HG02884 (cell line): Measurements from ENCODE around the gene HMGB4.

ENCODE experiments used
- ATAC-seq: cut with Tn5 transposase; IDR thresholded peaks from one replicate; pipeline ENCODE4 v1.9.1; 2021; ENCODE audit warnings: mild to moderate bottlenecking, moderate library complexity; ENCODE audit not compliant: unreplicated experiment

Gene HMGB4, protein sequence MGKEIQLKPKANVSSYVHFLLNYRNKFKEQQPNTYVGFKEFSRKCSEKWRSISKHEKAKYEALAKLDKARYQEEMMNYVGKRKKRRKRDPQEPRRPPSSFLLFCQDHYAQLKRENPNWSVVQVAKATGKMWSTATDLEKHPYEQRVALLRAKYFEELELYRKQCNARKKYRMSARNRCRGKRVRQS

DNA sequence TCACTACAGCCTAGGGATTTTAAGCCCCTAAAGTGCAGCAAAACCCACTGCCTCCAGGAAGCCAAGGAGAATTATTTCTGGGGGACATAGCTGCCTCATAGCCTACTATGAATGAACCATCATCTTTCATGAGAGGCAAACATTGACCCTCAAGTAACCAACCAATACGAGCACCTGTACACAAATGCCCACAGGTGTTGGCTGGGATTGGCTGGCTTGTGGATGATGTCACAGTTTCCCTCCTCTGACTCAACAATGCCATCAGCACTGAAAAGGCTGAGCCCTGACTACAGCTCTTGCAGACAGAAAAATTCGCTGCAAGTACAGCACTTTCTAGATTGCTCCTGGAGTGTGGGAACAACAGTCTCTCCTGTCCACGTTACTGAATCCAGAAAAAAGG, at the start of gene HMGB4:
Gene HMGB4 (plus strand): TSS at position 301 of the 400 bp plus-strand sequence. CDS start 113 bp downstream, outside the sequence.
- ATAC-seq = no peak

DNA sequence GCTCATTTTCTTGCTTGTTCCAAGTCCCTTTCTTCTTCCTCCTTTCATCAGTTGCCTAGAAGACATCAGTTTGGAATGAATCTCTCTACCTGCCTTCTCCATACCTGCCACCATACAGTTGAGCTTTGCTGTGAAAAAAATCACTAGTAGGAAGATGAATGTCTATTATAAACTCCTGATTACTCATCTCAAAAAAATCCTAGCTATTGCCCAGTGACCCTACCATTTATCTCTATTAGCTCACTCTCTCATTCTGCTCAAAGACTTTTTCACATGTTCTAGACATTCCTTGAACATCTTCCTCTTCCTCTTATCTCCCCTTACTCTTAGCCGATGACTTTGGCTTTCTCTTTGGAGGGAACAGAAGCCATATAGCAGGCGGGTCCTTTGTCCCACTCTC, 49.7 kb upstream of the HMGB4 start:
- ATAC-seq = no peak

DNA sequence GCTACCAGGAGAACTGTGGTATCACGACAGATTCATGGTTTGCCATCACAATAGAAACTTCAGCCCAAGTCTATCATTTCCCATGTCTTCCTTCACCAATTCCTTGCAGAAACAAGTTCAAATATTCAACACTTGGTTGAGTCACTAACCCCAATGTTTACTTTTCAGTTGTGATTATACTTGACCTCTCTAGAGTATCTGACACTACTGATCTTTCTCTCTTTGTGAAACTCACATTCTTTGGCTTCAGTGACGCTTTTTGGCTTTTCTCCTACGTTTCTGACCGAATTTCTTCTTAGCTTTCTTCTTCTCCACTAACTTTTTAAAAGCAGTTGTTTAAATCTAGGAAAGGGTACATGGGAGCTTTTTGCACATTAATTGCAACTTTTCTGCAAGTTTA, 48.8 kb upstream of the HMGB4 start:
- ATAC-seq = no peak

DNA sequence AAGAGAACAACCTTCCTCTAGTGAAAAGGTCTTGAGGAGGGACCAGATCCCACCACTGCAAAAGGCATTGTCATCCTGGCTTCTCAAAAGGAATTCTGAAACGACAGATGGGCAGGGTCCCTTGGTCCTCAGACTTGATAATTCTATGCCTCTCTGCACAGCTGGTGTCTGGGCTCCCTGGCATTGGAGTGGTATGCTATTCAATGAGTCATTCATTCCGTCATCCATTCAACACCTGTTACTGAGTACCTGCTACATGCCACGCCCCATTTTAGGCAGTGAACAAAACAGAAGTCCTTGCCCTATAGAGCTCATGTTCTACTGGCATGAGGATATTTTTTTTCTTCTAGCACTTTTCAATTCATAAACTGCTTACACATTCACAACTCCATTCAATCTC, 45.8 kb upstream of the HMGB4 start:
- ATAC-seq = no peak

DNA sequence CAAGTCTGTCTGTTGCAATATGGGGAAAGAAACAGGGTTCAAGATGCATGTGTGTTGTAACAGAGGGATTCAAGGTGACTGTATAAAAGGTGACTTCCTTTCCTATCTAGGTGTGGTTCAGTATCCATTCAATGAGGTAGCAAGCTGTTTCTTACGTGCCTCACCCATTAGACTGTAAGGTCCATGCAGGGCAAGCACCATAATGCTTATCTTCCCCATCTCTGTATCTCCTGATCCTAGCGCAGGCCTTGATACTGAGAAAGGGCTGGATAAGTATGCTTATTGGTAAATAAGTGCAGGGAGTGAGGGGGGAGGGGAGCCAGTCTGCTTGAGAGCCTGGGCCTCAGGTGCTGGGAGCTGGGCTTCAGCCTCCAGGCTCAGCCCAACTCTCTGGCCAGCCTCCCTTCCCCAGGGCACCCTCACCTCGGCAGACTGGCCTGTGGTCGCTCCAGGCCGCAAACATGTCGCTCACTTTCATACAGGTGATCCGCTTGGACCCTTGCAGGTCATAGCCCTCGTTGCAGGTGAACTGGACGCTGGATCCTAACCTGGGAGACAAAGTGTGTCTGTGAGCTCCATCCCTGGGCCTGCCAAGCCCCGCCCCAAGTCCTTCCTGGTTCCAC, 44.5 kb upstream of the HMGB4 start:
- ATAC-seq = no peak

DNA sequence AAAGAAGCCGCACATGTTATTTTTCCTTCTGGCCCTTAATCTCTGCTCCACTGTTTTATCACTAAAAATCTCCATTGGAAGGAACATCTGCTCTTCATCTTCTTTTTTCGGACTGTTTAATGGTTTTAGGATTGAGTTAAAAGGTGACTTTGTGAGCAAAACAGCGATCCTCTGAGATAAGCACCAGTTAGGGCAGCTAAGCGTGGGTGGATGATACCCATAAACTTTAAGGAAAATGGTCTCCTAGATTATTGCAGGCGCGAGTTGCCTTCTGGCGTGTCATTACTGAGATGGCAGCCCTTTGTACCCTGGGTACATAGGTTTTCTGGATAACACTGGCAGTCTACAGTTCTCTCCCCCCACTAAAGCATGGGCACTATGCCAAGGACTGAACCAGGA, 44.0 kb upstream of the HMGB4 start:
- no peak for ATAC-seq

DNA sequence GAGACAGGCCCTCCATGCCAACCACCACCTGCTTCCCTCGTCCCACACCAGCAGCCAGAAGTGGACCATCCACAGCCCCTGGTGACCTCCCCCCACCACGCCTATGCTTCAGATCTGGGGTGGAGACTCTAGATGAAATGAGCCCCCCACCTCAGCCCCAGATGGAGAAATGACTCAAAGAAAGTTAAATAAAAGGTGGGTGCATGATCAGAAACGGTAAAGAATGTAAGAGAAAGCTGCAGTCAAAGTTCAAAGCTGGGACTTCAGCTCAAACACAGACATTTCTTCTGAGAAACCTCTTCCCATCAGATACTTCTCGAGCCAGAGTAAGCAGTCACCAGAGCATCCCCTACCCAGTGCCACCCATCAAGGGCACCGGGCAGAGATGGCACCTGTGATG, 43.1 kb upstream of the HMGB4 start:
- no peak for ATAC-seq

DNA sequence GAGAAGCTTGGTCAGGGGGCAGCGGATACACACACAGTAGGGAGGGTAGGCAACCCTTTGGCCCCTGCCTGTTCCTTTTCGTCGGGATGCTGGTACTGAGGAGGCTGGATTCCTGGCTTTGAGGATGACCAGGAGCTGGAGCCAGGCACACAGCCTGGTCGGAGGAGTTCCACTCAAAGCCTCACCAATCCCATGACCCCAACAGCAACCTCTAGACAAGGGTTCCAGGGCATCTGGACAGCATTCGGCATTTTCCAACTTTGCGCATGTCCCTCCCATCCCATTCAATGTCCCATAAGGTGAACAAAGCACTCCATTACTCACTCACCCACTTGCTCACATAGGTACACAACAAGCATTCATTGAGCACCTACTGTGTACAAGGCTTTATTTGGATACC, 42.6 kb upstream of the HMGB4 start:
- no peak for ATAC-seq

DNA sequence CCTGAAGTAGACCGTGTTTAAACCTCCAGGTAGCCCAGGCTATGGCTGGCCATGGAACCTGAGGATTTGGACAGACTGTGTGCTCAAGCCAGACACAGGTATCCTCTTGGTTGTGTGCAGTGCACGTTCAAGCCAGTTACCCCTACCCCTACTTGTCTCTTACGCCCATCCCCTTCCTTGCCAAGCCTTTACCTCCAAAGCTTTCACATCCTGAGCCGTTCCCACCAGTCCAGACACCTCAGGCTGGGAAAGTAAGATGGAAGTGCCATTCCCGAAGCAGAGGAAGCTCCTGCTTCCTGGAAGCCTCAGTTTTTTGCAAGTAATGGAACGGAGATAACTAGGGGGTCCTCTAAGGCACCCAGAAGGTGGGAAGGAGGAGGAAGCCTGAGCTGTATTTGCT, 41.5 kb upstream of the HMGB4 start:
- no peak for ATAC-seq

DNA sequence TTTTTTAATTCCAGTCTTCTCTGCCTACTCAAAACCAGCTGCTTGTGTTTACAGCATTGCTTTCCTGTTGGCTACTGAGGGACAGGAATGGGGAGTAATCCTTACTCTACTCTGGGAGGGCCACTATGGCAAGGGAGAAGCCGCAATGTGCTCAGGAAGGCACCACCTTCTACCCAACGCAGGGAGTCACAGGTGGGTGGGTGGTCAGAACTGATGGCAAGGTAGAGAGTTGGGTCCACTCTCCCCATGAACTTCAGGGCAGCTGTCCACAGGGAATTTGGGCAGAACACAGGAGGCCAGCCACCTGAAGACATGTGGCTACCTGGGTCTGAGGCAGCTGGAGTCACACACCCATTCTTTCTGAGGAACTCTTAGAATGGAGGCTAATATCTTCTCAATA, 40.5 kb upstream of the HMGB4 start:
- ATAC-seq = no peak

DNA sequence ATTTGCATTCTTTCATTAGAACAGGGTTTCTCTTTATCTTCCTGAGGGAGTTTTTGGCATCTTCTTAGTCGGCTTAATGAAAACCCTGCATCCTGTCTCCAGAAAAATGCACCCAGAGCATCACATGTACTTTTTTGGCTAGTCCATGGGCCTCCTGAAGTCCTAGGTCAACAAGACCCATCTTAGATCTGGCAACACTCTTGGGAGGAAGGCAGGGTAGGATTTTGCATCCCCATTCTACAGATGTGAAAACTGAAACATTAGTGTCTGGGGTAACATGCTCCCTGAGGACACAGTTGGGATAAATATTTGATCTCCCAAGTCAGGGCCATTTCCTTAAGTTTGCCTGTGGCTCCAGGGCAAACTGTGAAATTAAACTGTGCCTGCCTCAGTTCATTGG, 40.0 kb upstream of the HMGB4 start:
- ATAC-seq = no peak

DNA sequence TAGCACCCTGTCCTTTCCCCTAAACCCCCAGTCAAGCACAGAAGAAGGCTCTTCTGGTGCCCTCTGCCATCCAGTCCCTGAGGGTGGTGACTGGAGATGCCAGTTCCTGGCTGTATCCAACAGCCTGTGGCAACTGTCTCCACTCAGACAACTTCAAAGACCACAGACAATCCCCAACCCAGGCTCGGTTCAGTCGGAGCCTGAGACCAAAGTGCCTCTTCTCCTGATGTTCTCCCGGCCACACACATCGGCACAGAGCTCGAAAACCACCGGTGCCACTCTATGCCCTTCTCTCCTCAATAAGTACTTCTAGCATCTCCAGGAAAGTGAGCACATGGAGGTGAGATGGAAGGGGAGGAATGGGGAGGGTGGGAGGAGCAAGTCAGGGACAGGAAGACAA, 39.6 kb upstream of the HMGB4 start:
- ATAC-seq = no peak

DNA sequence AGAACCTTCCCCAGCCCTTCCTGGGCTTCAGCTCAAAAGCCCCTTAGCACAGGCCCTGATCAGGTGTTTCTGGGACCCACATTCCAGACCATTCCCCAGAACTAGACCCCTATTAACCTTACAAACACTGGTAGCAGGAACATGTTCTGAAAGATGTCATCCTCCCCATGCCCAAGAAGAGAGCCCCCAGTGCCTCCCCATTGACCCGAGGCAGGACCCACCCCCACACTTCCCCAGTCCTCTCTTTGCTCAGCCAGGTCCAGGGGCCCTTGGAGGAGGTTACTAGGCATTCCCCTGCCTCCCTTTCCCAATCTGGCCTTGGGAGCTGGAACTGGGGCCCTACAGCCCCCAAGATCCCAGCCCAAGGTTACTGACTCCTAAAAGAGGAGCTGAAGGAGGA, 38.9 kb upstream of the HMGB4 start:
- ATAC-seq = no peak

DNA sequence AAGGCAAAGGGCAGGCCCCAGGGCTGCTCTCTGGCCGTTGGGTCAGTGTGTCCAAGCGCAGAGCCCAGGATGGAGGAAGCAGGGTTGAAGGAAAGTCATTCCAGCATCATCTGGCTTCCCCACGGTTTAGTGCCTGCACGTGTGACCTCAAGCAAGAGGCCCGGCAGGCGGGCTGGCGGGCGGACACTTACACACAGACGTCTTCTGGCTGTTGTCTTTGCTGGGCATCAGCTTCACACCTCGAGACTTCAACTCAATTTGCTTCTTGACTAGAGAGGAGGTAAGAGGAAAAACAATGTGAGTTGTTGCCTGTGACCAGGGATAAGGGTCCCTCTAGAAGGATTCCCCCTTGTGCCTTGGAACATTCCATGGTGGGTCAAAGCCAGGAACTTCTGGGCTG, 38.4 kb upstream of the HMGB4 start:
- ATAC-seq = no peak

DNA sequence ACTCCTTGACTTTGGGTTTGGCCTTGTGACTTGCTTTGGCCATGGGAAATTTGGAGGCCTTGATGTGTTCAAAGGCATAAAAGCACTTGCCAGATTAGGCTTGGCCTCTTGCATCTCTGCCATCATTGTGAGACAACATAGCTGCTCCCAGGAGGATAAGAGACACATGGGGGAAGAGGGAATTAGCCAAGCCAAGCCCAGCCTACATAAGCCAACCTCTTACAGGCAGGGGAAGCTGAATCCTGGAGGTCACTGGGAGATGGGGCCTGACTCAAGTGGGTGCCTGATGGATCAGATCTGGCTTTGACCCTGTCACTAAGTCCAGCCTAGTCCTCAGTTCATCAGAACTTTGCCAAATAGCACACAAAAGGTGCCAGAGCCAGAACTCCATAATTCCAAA, 37.6 kb upstream of the HMGB4 start:
- no peak for ATAC-seq

DNA sequence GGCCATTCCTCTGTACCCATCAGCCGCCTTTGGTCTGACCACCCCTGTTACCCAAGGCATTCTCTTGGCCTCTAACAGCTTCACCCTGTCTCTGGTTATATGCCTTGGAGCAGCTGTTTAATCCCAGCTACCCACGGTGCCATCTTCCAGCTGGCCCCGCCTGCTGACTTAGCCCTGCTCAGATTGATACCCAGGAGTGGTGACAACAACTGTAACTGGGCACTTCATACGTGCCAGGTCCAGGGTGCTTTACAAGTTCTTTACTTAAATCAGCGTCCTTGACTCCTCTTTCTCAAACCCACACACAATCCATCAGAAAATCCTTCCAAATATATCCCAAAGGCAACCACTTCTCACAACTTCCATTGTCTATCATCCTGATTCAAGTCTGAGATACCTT, 37.2 kb upstream of the HMGB4 start:
- ATAC-seq = no peak

DNA sequence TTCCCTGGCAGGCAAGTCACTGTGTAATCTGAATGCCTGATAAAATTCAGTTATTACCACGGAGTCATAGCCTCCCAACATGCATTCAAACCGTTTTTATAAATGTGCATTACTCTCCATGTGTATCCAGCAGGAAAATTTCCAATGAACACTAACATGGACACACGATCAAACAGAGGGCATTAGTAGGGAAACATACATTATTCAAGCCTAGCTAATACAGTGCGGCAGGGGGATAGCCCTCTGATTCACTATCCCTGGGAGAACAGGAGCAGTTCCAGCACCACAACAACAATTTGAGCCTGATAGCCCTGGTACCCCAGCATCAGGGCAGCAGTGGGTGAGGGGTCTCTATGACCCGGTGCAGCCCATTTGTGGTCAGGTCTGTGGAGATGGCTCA, 35.8 kb upstream of the HMGB4 start:
- no peak for ATAC-seq

DNA sequence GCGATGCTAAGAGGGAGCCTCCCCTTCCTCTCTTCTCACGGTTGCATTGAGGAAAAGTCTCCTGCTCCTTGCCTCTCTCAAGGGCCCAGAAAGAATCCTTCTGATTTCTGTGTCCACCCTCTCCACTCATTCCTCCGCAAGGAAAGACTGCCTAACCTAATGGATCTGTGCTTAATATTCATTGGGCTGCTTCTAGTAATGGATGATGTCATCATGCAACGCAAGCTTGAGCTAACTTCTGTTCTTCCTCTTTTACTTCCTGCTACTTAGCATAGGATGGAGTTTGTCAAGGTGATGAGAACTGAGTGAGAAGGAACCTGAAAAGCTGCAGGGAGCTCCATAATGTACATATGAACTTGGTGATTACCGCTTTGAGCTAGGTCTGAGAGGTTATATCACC, 35.2 kb upstream of the HMGB4 start:
- ATAC-seq = no peak

DNA sequence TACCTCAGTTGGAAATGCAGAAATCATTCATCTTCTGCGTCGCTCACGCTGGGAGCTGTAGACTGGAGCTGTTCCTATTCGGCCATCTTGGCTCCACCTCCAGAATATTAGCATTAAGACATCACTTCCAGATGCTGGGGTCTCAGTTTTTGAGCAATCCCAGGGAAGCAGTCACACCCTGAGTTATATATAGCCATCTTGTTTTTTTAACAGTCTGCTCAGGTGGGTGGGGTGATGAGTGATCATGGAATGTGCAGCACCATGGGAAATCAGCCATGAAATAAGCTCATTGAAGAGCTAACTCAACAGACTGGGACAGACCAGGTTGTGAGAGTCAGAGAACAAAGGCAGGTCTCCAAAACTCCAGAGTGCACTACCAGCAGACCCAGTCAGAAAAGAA, 27.0 kb upstream of the HMGB4 start:
- ATAC-seq = no peak

DNA sequence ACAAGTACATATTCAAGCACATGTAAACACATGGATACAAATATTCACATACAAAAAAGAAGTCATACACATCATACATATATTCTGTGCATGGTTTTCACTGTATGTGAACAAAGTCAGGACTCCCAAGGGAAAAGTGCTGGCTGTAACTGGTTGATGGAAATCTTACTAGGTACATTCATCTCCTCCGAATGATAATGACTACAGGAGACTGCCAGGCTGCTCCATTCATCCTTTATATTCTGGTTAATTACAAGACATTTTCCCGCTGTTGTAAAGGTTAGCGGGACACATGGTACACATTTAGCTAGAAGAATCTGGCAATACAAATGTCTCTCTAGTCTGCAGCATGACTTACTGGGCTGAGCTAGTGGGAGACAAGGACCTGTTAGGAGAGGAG, 26.2 kb upstream of the HMGB4 start:
- no peak for ATAC-seq

DNA sequence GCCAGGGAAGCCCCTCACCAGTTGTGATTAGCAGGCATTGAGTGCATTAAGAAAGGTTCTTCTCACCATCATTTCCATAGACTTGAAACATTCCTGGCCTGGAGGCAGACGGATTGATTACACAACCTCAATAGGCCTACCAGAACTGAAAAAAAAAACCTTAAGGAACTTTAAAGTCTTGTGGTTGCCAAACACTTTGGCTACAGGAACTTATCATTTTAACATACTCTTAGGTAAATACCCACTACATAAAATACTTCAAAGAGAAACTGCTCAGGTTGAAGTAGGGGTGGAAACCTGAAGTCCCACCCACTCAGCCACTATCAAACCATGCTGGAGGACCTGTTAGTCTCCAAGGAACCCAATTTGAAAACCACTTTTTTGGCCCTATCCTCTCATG, 22.4 kb upstream of the HMGB4 start:
- ATAC-seq = no peak

DNA sequence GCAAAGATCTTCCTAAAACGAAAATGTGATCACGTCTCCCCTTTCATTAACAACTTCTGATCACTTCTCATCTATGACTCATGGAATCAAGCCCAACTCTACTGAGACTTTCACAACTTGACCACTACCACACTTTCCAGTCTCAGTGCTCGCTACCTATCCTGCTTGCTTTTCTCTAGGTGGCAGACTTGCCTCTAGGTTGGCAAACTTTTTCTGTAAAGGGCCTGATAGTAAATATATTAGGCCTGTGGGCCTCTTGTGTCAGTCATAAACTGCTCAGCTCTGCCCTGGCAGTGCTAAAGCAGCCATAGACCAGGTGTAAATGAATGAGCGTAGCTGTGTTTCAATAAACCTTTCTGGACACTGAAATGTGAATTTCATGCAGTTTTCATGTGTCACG, 21.5 kb upstream of the HMGB4 start:
- no peak for ATAC-seq

DNA sequence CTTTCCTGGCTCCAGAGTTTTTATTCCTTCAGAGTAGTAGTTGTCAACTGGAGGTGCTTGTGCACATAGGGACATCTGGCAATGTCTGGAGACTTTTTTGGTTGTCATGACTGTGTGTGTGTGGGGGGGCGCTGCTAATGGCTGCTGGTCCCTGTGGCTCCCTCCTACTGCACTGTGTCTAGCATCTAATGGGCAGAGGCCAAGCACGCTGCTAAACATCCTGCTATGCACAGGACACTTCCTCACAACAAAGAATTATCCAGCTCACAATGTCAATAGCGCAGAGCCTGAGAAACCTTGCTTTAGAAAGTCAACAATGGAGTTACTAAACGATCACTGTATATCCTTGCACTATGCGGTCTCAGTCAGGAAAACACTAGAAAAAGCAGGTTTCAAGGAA, 19.7 kb upstream of the HMGB4 start:
- no peak for ATAC-seq
